AG04449 (cell line): ENCODE results near the gene MLXIP.

Source experiments
- CTCF ChIA-PET: fragments of 350-600 bp; formaldehyde crosslinking; extraction: SDS; loops from one replicate; lab custom pipeline; 2021; ENCODE audit warnings: antibody characterized with exemption; lab: Yijun Ruan, JAX
- POLR2A ChIA-PET: fragments of 400-600, 350-600 bp; formaldehyde crosslinking; extraction: SDS; loops from one replicate; lab custom pipeline; 2020; ENCODE audit warnings: antibody characterized with exemption, inconsistent platforms; lab: Yijun Ruan, JAX
- DNase-seq: peaks from one replicate; pipeline ENCODE4 v3.0.0-alpha.2; 2010; ENCODE audit warnings: low read depth, low spot score
- H3K4me3 ChIP-seq: 2 replicates; pipeline ENCODE4 v1.5.1; 2011; ENCODE audit warnings: low read depth, mild to moderate bottlenecking, control low read depth, low read length
- CTCF ChIP-seq: IDR thresholded peaks from one replicate; pipeline ENCODE4 v1.5.1; 2011; ENCODE audit warnings: mild to moderate bottlenecking, moderate library complexity, low read length, control low read depth, inconsistent platforms; ENCODE audit not compliant: insufficient read depth; ENCODE audit errors: missing control alignments

Gene MLXIP

GRCh38 chr12:122133192-122133950 lies 54.8 kb downstream of the MLXIP start:
- POLR2A ChIA-PET: no interaction called here
- CTCF ChIA-PET: interaction anchor here (0.8 to 3.5 kb wide), 7 partner anchors 12 to 105 kb away, joined by 3 to 34 read pairs (median 3); no protein-coding TSS in a partner anchor
- no peak for TF ChIP-seq CTCF
- H3K4me3 ChIP-seq: no peak overlapping the region
- DNase-seq: no peak

GRCh38 chr12:122135437-122136031 lies 57.0 kb downstream of the MLXIP start:
- ChIA-PET CTCF (no interaction called here), POLR2A (no interaction called here)
- no peak for TF ChIP-seq CTCF
- DNase-seq: no peak
- H3K4me3 ChIP-seq: no peak overlapping the region

- DNase-seq: no peak
- no peak overlapping the region for H3K4me3 ChIP-seq
- CTCF ChIA-PET: no interaction called here
- POLR2A ChIA-PET: no interaction called here
- TF ChIP-seq CTCF: peak; percentile 17
Measured at GRCh38 chr12:122137229-122137628, 58.7 kb downstream of the MLXIP start.

GRCh38 chr12:122137681-122138080 lies 59.1 kb downstream of the MLXIP start:
- H3K4me3 ChIP-seq: no peak overlapping the region
- ChIA-PET POLR2A (no interaction called here), CTCF (interaction anchor here (0.7 to 1.4 kb wide), 5 partner anchors 14 to 83 kb away, joined by 3 to 7 read pairs (median 4); no protein-coding TSS in a partner anchor)
- no peak for DNase-seq
- TF ChIP-seq CTCF: no peak

- DNase-seq: no peak
- no peak overlapping the region for H3K4me3 ChIP-seq
- POLR2A ChIA-PET: no interaction called here
- CTCF ChIA-PET: interaction anchor here (0.7 to 1.4 kb wide), 5 partner anchors 15 to 84 kb away, joined by 3 to 7 read pairs (median 4); no protein-coding TSS in a partner anchor
- TF ChIP-seq CTCF: no peak
Measured at GRCh38 chr12:122138181-122138580, 59.6 kb downstream of the MLXIP start.

GRCh38 chr12:122138616-122139015 lies 60.1 kb downstream of the MLXIP start:
- H3K4me3 ChIP-seq: no peak overlapping the region
- POLR2A ChIA-PET: no interaction called here
- no peak for TF ChIP-seq CTCF
- CTCF ChIA-PET: interaction anchor here (0.7 to 1.6 kb wide), 6 partner anchors 13 to 84 kb away, joined by 3 to 7 read pairs (median 4); no protein-coding TSS in a partner anchor
- DNase-seq: no peak
